Adipocyte (in vitro differentiated cells): Measurements from ENCODE around the gene COL4A2.

Experiments used
- DNase-seq: peaks from one replicate; pipeline ENCODE4 v3.0.0-alpha.2; 2015; ENCODE audit warnings: low read depth
- H3K27me3 ChIP-seq: replicated peaks from 2 replicates; pipeline ENCODE4 v1.7.0; 2013; ENCODE audit warnings: mild to moderate bottlenecking, low read length, moderate library complexity; ENCODE audit not compliant: control insufficient read depth, insufficient read depth
- H3K36me3 ChIP-seq: 2 replicates; pipeline ENCODE4 v1.7.0; 2013; ENCODE audit warnings: low read length, mild to moderate bottlenecking, moderate library complexity; ENCODE audit not compliant: control insufficient read depth, insufficient read depth, severe bottlenecking
- H3K4me1 ChIP-seq: 2 replicates; pipeline ENCODE4 v1.7.0; 2013; ENCODE audit warnings: mild to moderate bottlenecking, low read length, moderate library complexity; ENCODE audit not compliant: control insufficient read depth, insufficient read depth
- H3K4me3 ChIP-seq: 2 replicates; pipeline ENCODE4 v1.7.0; 2013; ENCODE audit warnings: mild to moderate bottlenecking, low read length, moderate library complexity
- H3K9ac ChIP-seq: 2 replicates; pipeline ENCODE4 v1.7.0; 2013; ENCODE audit warnings: mild to moderate bottlenecking, low read length, moderate library complexity
- H3K9me3 ChIP-seq: 2 replicates; pipeline ENCODE4 v1.7.0; 2013; ENCODE audit warnings: mild to moderate bottlenecking, low read length, moderate library complexity; ENCODE audit not compliant: control insufficient read depth

The COL4A2 gene

GRCh38 chr13:110552767-110553166, 245.7 kb downstream of the COL4A2 start:
- DNase-seq = no peak
- no peaks in the 10 kb centered on the region for H3K27me3 ChIP-seq
- H3K9me3 ChIP-seq = no peaks in the 10 kb centered on the region
- H3K4me1 ChIP-seq = no peaks in the 10 kb centered on the region
- no peak overlapping the region for H3K9ac ChIP-seq
- peaks cover 8% of the 10 kb centered on the region for H3K36me3 ChIP-seq
- no peak overlapping the region for H3K4me3 ChIP-seq

GRCh38 chr13:110553417-110553816, 246.3 kb downstream of the COL4A2 start:
- Histone ChIP-seq H3K4me3 (no peak overlapping the region), H3K9me3 (no peaks in the 10 kb centered on the region), H3K27me3 (no peaks in the 10 kb centered on the region), H3K9ac (no peak overlapping the region), H3K36me3 (peaks cover 8% of the 10 kb centered on the region), H3K4me1 (no peaks in the 10 kb centered on the region)
- no peak for DNase-seq

GRCh38 chr13:110554227-110554836, 247.2 kb downstream of the COL4A2 start:
- H3K4me3 ChIP-seq = no peak overlapping the region
- H3K9ac ChIP-seq = no peak overlapping the region
- H3K27me3 ChIP-seq = no peaks in the 10 kb centered on the region
- no peaks in the 10 kb centered on the region for H3K9me3 ChIP-seq
- DNase-seq = no peak
- H3K36me3 ChIP-seq = peaks cover 8% of the 10 kb centered on the region
- H3K4me1 ChIP-seq = peaks cover 7% of the 10 kb centered on the region

DNA sequence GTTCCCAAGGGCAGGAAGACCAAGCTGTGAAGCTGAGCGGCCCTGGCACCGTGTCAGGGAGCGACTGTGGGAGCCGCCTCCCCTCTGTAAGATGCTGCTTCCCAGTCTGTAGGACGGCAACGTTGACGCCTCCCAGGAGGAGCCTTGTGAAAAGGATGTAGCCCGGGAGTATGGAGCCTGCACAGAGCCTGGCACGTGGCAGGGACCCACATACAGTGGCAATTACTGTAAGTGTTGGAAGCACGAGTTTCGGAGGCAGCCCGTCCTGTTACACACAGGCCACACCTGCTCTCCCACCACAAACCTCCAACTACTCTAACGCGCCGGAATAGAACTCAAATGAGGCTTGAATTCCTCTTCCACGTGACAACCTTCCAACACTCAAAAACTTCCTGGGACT, 247.9 kb downstream of the COL4A2 start:
- Histone ChIP-seq H3K9me3 (no peaks in the 10 kb centered on the region), H3K9ac (no peak overlapping the region), H3K4me1 (peaks cover 12% of the 10 kb centered on the region), H3K27me3 (no peaks in the 10 kb centered on the region), H3K36me3 (peaks cover 8% of the 10 kb centered on the region), H3K4me3 (no peak overlapping the region)
- no peak for DNase-seq

- Histone ChIP-seq H3K4me3 (no peak overlapping the region), H3K36me3 (peaks cover 8% of the 10 kb centered on the region), H3K9ac (no peak overlapping the region), H3K27me3 (no peaks in the 10 kb centered on the region), H3K4me1 (peaks cover 17% of the 10 kb centered on the region), H3K9me3 (no peaks in the 10 kb centered on the region)
- DNase-seq = no peak
These were observed 248.6 kb downstream of the COL4A2 start for GRCh38 chr13:110555601-110556223.

- no peaks in the 10 kb centered on the region for H3K27me3 ChIP-seq
- H3K36me3 ChIP-seq = peaks cover 8% of the 10 kb centered on the region
- H3K9ac ChIP-seq = no peak overlapping the region
- H3K4me3 ChIP-seq = no peak overlapping the region
- H3K9me3 ChIP-seq = no peaks in the 10 kb centered on the region
- no peak for DNase-seq
- peaks cover 17% of the 10 kb centered on the region for H3K4me1 ChIP-seq
These were observed 249.1 kb downstream of the COL4A2 start for GRCh38 chr13:110556224-110556606.

DNA sequence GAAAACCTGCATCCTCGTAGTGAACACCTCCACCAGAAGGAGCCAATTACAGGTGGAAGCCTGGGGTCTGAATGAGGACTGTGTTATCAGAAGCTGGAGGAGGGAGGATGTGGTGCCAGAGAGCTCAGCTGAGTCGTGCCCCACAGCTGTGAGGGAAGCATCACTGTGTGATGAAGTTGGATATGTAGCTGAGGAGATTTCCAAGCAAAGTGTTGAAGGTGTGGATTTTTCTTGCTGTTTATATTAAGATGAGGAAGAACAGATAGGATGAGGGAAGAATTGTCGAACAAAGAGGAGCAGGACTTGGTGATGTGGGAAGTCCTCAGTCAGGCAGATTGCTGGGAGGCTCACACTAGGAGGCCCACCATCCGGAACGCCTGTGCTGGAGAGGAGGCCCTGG, 250.0 kb downstream of the COL4A2 start:
- H3K4me1 ChIP-seq = peaks cover 17% of the 10 kb centered on the region
- DNase-seq = no peak
- no peaks in the 10 kb centered on the region for H3K27me3 ChIP-seq
- H3K4me3 ChIP-seq = no peak overlapping the region
- peaks cover 8% of the 10 kb centered on the region for H3K36me3 ChIP-seq
- H3K9me3 ChIP-seq = no peaks in the 10 kb centered on the region
- no peak overlapping the region for H3K9ac ChIP-seq

- no peak overlapping the region for H3K4me3 ChIP-seq
- H3K27me3 ChIP-seq = no peaks in the 10 kb centered on the region
- peaks cover 8% of the 10 kb centered on the region for H3K36me3 ChIP-seq
- no peaks in the 10 kb centered on the region for H3K9me3 ChIP-seq
- no peak overlapping the region for H3K9ac ChIP-seq
- peaks cover 21% of the 10 kb centered on the region for H3K4me1 ChIP-seq
- DNase-seq = no peak
These were observed 250.7 kb downstream of the COL4A2 start for GRCh38 chr13:110557610-110558305.

DNA sequence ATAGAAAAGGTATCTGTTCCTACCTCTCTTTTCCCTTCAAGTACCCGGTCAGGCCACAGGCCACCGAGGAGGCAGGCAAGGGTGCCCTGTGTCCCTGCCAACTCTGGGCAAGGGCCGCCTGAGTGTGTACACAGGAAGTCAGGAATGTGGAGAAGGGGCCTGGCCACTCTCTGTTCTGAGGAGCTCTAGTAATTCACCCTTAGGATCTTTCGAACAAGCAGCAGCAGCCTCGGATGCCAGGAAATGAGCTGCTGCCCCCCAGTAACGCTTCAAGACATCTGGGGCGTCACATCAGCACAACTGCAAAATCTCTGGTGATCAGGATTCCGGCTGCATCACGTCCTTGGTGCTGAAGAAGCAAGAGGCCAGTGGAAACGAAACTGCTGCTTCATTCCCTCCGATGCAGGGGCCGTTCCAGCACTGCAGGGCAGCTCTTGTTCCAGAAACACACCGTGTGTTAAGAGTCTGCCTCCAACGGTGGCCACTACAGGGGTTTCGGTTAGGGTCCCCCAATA, 252.4 kb downstream of the COL4A2 start:
- H3K36me3 ChIP-seq = peaks cover 9% of the 10 kb centered on the region
- no peaks in the 10 kb centered on the region for H3K27me3 ChIP-seq
- peak overlapping the region; percentile 91 for H3K4me3 ChIP-seq
- no peaks in the 10 kb centered on the region for H3K9me3 ChIP-seq
- H3K9ac ChIP-seq = peak overlapping the region; percentile 93
- peaks cover 24% of the 10 kb centered on the region for H3K4me1 ChIP-seq
- no peak for DNase-seq

- Histone ChIP-seq H3K9me3 (no peaks in the 10 kb centered on the region), H3K27me3 (no peaks in the 10 kb centered on the region), H3K4me1 (peaks cover 24% of the 10 kb centered on the region), H3K4me3 (peak overlapping the region; percentile 91), H3K9ac (peak overlapping the region; percentile 93), H3K36me3 (peaks cover 14% of the 10 kb centered on the region)
- no peak for DNase-seq
These were observed 252.9 kb downstream of the COL4A2 start for GRCh38 chr13:110559986-110560385.

GRCh38 chr13:110560601-110561343, 253.7 kb downstream of the COL4A2 start:
- Histone ChIP-seq H3K27me3 (no peaks in the 10 kb centered on the region), H3K4me1 (peaks cover 24% of the 10 kb centered on the region), H3K36me3 (peaks cover 13% of the 10 kb centered on the region), H3K9me3 (no peaks in the 10 kb centered on the region), H3K9ac (peak overlapping the region; percentile 93), H3K4me3 (peak overlapping the region; percentile 91)
- peak; percentile 60 for DNase-seq
